GM15510 (cell line): ENCODE data around the gene NR4A2.

Experiments used
- POLR2A ChIP-seq: IDR thresholded peaks from 3 replicates; pipeline ENCODE4 v1.6.1; 2011; ENCODE audit warnings: borderline replicate concordance; ENCODE audit not compliant: insufficient read length; ENCODE audit errors: extremely low read depth

Gene NR4A2

DNA sequence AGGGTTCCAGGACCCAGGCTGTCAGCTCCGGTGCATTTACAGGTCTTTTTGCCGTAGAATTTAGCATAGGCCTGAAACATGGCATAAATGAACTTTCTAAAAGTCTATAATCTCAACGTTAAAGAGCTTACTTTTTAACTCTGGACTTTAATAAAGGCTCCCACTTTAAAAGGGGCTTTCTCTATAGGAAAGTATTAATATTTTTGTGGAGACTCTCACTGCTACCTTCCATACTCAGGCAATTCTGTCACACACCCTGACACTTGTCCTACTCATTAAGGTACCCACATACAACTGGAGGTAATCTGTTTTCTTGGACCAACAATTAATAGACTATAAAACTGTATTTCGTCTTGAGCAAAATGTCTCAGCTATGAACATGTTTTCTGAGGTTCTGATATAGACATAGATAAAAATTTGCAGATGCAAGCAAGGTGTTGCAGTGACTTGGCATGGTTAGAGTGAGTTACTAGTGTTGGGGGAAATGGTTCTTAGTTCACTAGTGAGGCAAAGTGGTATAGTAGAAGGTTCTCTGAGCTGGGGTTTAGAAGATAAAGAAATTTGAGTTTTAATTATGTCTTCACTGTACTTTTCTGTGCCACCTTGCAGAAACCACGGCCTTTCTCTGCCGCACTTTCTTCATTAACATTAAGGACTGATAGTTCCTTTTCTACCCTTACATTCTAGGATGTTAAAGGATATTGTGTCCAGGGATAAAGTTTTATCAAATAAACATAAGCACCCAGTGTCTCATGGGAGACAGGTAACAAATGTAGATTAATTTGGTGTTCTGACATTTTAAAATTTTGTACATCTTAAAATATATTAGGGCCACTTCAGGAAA is 10.8 kb upstream of the NR4A2 start:
- no peak for TF ChIP-seq POLR2A

DNA sequence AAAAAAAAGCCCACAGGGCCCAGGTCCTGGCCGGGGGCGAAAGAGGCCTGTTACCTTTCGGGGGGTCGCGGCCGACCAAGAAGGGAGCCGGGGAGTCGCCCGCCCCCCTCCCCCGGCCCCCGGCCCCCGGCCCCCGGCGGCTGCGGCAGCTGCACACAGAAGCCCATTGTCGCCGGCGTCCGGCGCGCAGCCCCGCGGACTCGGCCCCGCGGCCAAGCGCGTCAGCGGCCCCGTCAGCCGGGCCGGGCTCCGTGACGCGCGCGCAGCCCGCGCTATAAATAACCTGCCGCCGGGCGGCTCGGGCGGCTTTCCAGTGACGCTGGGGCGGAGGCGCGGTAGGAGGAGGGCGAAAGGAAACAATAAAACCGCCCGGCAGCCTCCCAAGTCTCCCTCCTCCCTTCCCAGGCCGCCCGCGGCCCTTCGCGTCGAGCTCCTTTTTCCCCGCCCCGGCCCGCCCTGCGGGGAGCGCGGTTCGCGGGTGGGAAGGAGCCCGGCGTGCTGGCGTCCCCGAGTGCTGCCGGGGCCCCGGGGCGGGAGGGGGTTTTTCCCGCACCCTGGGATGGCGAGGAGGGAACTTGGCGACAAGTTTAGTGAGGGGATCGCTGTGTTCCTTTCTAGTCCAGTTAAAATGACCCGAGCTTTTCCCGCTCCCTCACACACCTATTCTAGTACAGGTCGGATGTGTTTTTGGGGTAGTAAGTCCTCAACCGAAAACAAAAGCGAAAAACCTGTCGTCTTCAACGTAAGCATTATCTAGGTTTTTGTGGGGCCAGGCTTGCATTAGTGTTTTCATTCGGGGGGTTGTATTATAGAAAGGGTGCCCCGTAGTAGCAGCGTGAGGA is 10.0 kb upstream of the NR4A2 start:
- peak; percentile 53 for TF ChIP-seq POLR2A

DNA sequence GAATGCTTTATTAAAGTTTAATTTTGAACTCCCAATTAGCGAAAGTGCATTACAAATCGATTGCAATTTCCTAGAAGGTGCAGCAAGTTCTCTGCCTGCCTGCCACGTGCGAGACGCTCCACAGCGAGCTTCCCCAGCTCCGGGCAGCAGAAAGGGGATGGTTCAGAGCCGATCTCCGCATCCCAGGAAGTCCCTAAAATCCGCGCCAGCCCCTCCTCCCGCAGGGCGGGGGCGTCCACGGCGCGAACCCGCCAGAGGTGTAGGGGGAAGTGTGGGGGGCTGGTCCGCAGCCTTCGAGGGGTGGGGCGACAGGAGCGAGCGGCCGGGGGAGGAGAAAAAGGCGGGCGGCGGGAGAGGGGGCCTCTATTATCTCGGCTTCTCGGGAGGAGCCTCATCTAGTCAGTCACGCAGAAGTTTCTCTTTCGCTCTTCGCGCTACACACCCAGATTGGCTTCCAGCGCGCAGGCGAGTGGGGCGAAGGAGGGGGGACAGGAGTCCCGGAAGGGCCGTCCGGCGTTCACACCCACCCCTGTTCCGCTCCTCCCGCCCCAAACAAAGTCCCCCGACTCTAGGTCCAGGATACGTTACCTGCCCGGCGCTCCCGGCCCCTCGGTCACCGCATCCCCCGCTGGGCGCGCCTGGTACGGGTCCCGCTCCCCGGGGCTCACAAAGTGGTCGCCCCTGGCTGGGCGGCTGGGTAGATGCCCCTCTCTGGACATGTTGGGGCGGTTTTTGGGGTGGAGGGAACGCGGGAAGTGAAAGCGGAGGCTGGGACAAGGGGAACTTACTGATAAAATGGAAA is 9.1 kb upstream of the NR4A2 start:
- TF ChIP-seq POLR2A, result peak; percentile 76

DNA sequence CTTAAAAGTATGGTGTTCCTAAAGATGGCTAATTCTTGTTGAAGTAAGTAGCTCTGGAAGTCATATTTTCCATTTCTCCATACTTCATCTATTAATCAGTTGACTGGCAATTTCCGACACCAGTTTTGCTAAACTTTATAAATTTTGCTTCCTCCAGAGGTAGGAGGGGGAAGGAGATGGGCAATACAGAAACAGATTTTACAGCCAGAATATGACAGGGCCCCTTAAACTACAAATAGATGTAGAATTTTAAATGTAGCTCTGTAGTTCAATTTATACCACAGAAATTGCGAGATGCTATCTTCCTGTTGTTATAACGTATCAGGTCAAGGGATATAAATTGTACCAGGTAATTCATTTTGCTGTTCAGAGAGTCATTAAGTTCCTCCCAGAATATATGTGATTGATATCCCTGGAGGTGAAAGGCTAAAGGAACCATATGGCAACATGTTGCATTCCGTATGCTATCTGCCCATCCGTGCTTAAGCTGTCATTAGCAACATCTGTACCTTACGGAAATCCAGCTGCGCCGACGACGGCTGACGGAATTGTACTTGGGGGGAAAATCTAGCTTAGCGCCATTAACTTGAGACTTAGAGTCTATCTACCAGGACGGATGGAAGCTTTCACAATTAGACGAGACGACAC is 8.4 kb upstream of the NR4A2 start:
- no peak for TF ChIP-seq POLR2A

DNA sequence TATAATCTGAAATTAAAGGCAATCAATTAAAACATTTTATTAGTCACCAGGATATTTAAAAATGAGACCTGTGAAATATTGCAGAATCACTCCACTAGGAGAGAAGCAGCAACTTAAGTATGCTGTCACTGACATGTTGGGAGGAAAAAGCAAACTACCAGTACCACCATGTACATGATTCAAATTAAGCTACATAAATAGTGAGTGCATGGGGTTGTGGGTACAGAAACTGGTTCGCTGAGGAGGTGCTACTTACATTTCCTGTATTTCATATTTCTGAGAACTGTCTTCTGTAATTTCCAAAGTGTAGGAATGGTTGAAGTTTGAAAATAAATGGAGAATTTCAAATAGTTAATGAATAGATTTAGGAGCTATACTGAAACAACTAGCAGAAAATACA is 7.9 kb upstream of the NR4A2 start:
- no peak for TF ChIP-seq POLR2A

DNA sequence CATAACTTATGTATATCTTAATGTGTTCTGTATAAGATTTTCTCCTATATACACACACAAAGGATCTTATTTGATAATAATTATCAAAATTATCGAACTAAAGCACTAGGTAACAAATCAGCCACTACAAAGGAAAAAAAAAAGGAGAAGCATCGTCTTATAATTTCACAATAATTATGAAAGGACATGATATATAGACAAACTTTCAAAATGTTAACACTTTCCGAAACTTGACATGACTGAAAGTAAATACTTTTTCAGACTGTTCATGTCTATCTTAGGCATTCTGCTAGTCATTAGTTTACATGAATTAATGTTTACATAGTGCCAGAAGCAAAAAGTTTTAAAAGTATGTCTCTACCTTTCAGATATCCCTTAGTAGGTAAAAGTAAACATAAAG is 7.3 kb upstream of the NR4A2 start:
- no peak for TF ChIP-seq POLR2A

DNA sequence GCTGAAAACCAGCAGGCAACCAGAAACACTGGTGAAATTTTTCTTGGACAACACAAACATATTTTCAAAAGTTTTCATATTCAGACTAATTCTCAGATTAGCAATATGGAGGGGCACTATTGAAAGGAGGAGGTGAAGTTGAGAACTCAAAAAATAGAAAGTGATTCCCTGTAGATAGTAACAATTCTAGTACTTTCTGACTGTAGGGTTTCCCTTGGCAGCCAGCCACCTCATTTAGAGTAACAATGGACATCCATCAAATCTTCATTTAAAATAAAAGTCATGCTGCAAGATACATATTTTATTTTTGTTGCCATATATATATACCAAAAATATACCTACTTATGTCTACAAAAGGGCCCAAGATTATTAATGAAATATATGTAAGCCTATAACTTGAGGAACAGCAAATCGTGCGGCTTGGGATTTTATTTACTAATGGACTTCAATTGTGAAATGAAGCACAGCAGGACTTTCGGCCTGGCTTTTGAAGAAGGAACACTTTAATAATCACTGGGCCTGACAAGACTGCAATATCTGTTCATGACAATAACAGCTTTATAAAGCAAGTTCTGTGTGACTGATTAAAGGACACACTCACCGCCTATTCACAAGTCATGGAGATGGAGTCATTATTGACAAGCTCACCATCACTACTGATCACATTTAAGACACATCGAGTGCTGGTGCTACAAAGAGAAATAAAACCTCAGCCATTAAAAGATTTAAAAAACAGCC is 6.8 kb upstream of the NR4A2 start:
- no peak for TF ChIP-seq POLR2A

DNA sequence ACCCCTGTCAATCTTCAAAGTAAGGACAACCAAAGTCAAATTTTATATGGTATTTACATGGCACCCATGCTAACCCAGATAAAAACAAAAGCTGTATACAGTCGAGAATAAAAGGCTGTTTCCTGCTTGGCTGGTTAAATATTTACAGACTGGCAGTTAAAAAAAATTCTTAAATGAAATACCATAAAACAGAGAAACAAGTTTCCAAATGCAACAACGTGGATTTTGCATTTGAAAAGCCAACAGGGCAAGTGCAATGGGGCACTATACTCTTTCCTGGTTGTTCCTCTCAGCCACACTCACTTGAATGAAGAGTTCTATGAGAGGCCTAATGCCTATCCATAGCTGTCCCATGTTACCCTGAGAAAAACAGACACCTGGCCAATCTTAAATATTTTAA is 6.1 kb upstream of the NR4A2 start:
- TF ChIP-seq POLR2A, result no peak

DNA sequence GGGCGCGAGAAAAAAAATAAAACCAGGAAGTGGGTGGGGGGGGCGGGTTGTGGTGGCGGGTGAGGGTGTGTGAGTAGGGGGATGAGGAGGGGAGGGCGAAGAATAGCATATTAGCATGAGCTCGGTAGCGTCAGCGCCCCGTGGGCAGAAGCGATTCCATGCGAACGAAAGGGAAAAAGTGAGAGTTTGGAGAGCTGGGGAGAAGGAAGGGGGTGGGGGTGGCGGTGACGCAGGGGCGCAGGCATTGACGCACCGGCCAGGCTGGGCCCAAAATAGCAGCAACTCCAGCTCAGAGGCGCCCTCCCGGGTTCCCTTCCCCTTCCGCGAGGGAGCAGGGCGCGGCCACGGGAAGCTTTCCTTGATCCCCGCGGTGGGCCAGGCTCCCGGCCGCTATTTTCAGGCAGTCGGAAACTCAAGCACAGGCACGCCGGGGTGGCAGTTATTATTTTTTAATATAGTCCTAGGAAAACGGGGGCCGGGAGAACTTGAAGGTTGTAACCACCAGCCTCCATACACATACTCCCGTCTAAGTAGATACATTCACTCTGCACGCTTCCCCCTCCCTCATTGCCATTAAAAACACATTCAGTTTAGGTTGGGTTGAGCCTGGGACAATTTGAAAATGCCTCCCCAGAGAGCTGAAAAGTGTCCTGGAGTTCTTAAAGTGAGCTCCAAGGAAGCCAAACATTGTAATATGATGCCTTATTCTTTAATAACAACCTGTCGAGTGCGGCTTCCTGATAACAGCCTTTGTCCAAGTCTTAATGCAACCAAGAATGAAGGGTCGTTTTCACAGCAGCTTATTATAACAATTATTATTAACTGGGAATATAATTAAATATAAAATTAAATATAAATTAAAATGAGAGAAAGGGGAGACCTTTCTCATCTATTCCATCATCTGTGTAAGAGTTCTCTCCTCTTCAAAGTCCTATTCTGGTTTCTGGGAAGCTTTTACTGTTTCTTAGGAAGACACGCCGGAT is 2.3 kb upstream of the NR4A2 start:
- no peak for TF ChIP-seq POLR2A

DNA sequence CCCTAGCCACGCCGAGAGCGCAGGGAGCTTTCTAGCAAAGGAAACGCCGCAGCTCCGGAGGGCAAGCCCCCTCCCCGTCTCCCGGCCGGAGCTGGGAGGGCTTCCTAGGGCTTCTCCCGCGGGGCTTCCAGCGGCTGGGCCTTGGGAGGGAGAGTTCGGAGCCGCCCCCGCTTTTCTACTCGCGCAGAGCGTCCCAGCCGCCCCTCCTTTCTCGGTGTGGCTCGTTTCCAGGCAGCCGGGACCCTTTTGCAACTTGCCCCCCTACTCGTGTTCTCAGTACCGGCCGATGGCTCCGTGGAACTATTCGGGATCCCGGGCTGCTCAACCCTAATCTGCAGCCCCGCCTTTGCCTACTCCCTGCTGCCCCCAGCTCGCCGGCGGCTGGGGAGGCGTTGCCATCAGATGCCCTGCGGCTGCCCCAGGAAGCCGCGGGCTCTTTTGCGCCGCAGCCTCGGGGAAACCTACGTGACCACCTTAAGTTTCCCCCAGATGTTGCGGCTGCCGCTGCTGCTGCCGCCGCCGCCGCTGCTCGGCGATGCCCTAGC is 1.5 kb upstream of the NR4A2 start:
- TF ChIP-seq POLR2A, result peak; percentile 30

DNA sequence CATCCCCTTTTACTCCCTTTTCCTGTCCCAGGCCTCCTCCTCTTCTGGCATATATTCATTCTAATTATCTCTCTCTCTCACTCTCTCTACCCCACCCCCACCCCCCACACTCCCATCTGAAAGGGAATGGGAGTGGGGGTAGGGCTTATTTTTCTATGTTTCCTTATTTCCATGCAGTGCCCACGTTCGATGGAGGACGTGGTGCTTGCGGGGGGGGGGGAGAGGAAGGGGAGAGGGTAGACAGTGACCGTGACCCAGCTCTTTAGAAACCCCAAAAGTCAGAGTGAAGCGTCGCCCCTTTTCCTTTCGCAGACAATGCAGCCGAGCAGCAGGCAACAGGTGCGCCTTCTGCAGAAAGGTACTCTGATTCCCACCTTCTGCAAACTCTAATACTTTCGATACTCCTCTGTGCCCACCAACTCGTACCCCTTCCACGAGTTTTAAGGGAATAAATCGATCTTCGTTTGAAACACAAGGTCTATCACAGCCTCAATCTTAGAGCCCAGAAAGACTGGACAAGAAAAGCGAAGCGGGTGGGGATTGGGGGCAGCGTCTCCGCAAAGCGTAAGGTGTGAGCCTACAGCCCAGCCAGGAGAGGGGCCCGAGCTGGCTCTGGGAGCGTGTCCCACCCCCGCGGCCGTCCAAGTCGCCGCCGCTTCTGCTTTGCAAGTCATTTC is 891 bp upstream of the NR4A2 start:
- no peak for TF ChIP-seq POLR2A

DNA sequence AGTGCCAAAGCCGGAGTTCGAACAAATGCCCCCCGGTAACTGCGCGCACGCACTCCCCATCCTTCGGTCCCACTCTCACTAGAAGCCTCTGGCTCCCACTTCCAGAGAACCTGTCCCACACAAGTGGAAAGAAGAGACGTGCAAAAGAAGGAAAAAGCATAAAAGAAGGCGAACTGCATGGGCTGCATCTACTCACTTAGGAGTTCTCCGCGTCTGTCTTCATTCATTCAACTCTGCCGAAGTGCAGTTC is 312 bp downstream of the NR4A2 start:
- TF ChIP-seq POLR2A, result no peak
